DND-41 (cell line): ENCODE results near the gene HSFY2.
"Not testable (repeated sequence)": the region's sequence is repeated elsewhere in the genome, so short reads cannot be mapped to it uniquely, and the experiment has no call there.

Experiments used
- EZH2 ChIP-seq: IDR thresholded peaks from 3 replicates; pipeline ENCODE4 v1.6.1; 2012; ENCODE audit warnings: borderline replicate concordance, low read depth, mild to moderate bottlenecking, moderate library complexity, low read length, inconsistent platforms; ENCODE audit not compliant: severe bottlenecking
- TF ChIP-seq, protein P1 (sequence below): IDR thresholded peaks from 2 replicates; pipeline ENCODE4 v1.5.1; 2012; ENCODE audit warnings: borderline replicate concordance, low read length, moderate library complexity, mild to moderate bottlenecking; ENCODE audit not compliant: poor library complexity, severe bottlenecking; ENCODE audit errors: extremely low read depth

GRCh38 chrY:18788757-18789406, 15.3 kb upstream of the HSFY2 start:
- TF ChIP-seq, protein P1, sequence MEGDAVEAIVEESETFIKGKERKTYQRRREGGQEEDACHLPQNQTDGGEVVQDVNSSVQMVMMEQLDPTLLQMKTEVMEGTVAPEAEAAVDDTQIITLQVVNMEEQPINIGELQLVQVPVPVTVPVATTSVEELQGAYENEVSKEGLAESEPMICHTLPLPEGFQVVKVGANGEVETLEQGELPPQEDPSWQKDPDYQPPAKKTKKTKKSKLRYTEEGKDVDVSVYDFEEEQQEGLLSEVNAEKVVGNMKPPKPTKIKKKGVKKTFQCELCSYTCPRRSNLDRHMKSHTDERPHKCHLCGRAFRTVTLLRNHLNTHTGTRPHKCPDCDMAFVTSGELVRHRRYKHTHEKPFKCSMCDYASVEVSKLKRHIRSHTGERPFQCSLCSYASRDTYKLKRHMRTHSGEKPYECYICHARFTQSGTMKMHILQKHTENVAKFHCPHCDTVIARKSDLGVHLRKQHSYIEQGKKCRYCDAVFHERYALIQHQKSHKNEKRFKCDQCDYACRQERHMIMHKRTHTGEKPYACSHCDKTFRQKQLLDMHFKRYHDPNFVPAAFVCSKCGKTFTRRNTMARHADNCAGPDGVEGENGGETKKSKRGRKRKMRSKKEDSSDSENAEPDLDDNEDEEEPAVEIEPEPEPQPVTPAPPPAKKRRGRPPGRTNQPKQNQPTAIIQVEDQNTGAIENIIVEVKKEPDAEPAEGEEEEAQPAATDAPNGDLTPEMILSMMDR: not testable (repeated sequence)
- TF ChIP-seq EZH2: not testable (repeated sequence)
